MM.1S (cell line): ENCODE data around the gene STOX2.

Experiments used
- DNase-seq: peaks from one replicate; pipeline ENCODE4 v3.0.0-alpha.2; 2015
- H2AFZ ChIP-seq: fragments of 300-600 bp; sonication (generic); 2 replicates; pipeline ENCODE4 v1.6.0; 2016; ENCODE audit warnings: antibody characterized with exemption, low read length
- H3F3A ChIP-seq: fragments of 300-600 bp; sonication (generic); 2 replicates; pipeline ENCODE4 v1.6.1; 2016; ENCODE audit warnings: mild to moderate bottlenecking, antibody characterized with exemption, low read length, moderate library complexity, mixed read lengths; ENCODE audit not compliant: insufficient read depth
- H3K27ac ChIP-seq: fragments of 300-600 bp; sonication (generic); 2 replicates; pipeline ENCODE4 v1.5.1; 2016; ENCODE audit warnings: mild to moderate bottlenecking, low read length
- H3K27me3 ChIP-seq: fragments of 300-600 bp; sonication (generic); replicated peaks from 2 replicates; pipeline ENCODE4 v1.6.0; 2016; ENCODE audit warnings: low read length; ENCODE audit not compliant: insufficient read depth
- H3K36me3 ChIP-seq: fragments of 300-600 bp; sonication (generic); replicated peaks from 2 replicates; pipeline ENCODE4 v1.6.1; 2016; ENCODE audit warnings: mild to moderate bottlenecking, low read length, mixed read lengths; ENCODE audit not compliant: insufficient read depth
- H3K4me1 ChIP-seq: fragments of 300-600 bp; sonication (generic); 2 replicates; pipeline ENCODE4 v1.6.1; 2016; ENCODE audit warnings: low read length, mixed read lengths
- H3K4me2 ChIP-seq: fragments of 300-600 bp; sonication (generic); 2 replicates; pipeline ENCODE4 v1.6.0; 2016; ENCODE audit warnings: low read depth, low read length
- H3K4me3 ChIP-seq: fragments of 300-600 bp; sonication (generic); 2 replicates; pipeline ENCODE4 v1.5.1; 2016; ENCODE audit warnings: low read length, mixed read lengths
- H3K79me2 ChIP-seq: fragments of 300-600 bp; sonication (generic); 2 replicates; pipeline ENCODE4 v1.6.1; 2016; ENCODE audit warnings: mixed run types, low read length, mixed read lengths
- H3K9ac ChIP-seq: fragments of 300-600 bp; sonication (generic); 2 replicates; pipeline ENCODE4 v1.6.1; 2016; ENCODE audit warnings: low read length, mixed read lengths
- H3K9me2 ChIP-seq: fragments of 300-600 bp; sonication (generic); replicated peaks from 2 replicates; pipeline ENCODE4 v1.6.1; 2016; ENCODE audit warnings: mild to moderate bottlenecking, low read length, mixed read lengths; ENCODE audit not compliant: insufficient read depth
- H3K9me3 ChIP-seq: fragments of 300-600 bp; sonication (generic); replicated peaks from 2 replicates; pipeline ENCODE4 v1.6.1; 2016; ENCODE audit warnings: mild to moderate bottlenecking, low read length, mixed read lengths; ENCODE audit not compliant: insufficient read depth
- H4K20me1 ChIP-seq: fragments of 300-600 bp; sonication (generic); 2 replicates; pipeline ENCODE4 v1.6.1; 2016; ENCODE audit warnings: mild to moderate bottlenecking, low read length, moderate library complexity, mixed read lengths; ENCODE audit not compliant: insufficient read depth
- CTCF ChIP-seq: fragments of 300-600 bp; sonication (generic); IDR thresholded peaks from 2 replicates; pipeline ENCODE4 v1.5.1; 2016; ENCODE audit warnings: antibody characterized with exemption, low read length, mixed read lengths
- EZH2 ChIP-seq: fragments of 300-600 bp; sonication (generic); optimal IDR thresholded peaks from 2 replicates; pipeline ENCODE3; 2017; ENCODE audit warnings: low read depth, mild to moderate bottlenecking, antibody characterized with exemption, low read length, mixed read lengths
- EZH2phosphoT487 ChIP-seq: fragments of 300-600 bp; sonication (generic); IDR thresholded peaks from 2 replicates; pipeline ENCODE4 v1.6.1; 2018; ENCODE audit warnings: antibody characterized with exemption, low read length

STOX2 gene

DNA sequence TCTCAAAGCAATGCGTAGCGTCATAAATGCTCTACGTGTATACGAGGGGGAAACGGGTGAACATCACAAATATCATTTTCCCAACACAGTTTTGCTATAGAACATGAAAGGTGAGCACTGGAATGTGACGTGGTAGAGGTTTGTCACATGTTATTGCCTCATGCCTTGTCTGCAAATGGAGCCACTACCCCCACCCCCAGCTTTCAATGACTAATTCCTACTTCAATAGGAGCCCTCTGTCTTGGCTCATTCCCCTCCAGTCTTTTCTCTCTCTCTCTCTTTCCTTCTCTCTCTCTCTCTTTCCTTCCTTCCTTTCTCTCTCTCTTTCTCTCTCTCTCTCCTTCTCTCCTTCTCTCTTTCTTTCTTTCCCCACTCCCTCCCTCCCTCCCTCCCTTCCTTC, 127.0 kb downstream of the STOX2 start:
- Histone ChIP-seq H3F3A (no peaks in the 10 kb centered on the region), H3K36me3 (no peaks in the 10 kb centered on the region), H3K27ac (no peak overlapping the region), H3K9me2 (no peaks in the 10 kb centered on the region), H3K4me3 (no peak overlapping the region), H3K9me3 (no peaks in the 10 kb centered on the region), H2AFZ (no peak overlapping the region), H3K27me3 (no peaks in the 10 kb centered on the region), H3K4me2 (no peak overlapping the region), H3K9ac (no peak overlapping the region), H3K4me1 (no peaks in the 10 kb centered on the region), H3K79me2 (no peaks in the 10 kb centered on the region), H4K20me1 (no peaks in the 10 kb centered on the region)
- DNase-seq: no peak
- TF ChIP-seq CTCF (no peak), EZH2 (no peak), EZH2phosphoT487 (no peak)

GRCh38 chr4:184039963-184040383, 134.9 kb downstream of the STOX2 start:
- Histone ChIP-seq H3K9ac (no peak overlapping the region), H3K4me3 (no peak overlapping the region), H3K9me2 (no peaks in the 10 kb centered on the region), H3K36me3 (no peaks in the 10 kb centered on the region), H2AFZ (no peak overlapping the region), H3K27me3 (no peaks in the 10 kb centered on the region), H3K9me3 (no peaks in the 10 kb centered on the region), H4K20me1 (no peaks in the 10 kb centered on the region), H3K4me1 (no peaks in the 10 kb centered on the region), H3K27ac (no peak overlapping the region), H3F3A (no peaks in the 10 kb centered on the region), H3K79me2 (no peaks in the 10 kb centered on the region), H3K4me2 (no peak overlapping the region)
- TF ChIP-seq EZH2: no peak
- TF ChIP-seq CTCF: no peak
- TF ChIP-seq EZH2phosphoT487: no peak
- no peak for DNase-seq

- no peaks in the 10 kb centered on the region for H4K20me1 ChIP-seq
Measured at GRCh38 chr4:184041156-184041555, 136.0 kb downstream of the STOX2 start.

More at GRCh38 chr4:184041156-184041555, 136.0 kb downstream of the STOX2 start:
- TF ChIP-seq EZH2phosphoT487 (no peak), EZH2 (no peak), CTCF (no peak)
- Histone ChIP-seq H3K4me1 (no peaks in the 10 kb centered on the region), H2AFZ (no peak overlapping the region), H3K4me3 (no peak overlapping the region), H3K79me2 (no peaks in the 10 kb centered on the region), H3K36me3 (no peaks in the 10 kb centered on the region), H3F3A (no peaks in the 10 kb centered on the region), H3K9me2 (no peaks in the 10 kb centered on the region), H3K27ac (no peak overlapping the region), H3K27me3 (no peaks in the 10 kb centered on the region), H3K4me2 (no peak overlapping the region), H3K9ac (no peak overlapping the region), H3K9me3 (no peaks in the 10 kb centered on the region)
- DNase-seq: no peak
